ENCODE results near the gene TNS1. TPM values are rescaled to one million over a fixed set of nuclear protein-coding genes. Genes with fewer than 3 reads are reported as not detected.

Gene TNS1
- total RNA-seq, 2 donors from 2014 or later: 20.6 to 164 TPM

DNA sequence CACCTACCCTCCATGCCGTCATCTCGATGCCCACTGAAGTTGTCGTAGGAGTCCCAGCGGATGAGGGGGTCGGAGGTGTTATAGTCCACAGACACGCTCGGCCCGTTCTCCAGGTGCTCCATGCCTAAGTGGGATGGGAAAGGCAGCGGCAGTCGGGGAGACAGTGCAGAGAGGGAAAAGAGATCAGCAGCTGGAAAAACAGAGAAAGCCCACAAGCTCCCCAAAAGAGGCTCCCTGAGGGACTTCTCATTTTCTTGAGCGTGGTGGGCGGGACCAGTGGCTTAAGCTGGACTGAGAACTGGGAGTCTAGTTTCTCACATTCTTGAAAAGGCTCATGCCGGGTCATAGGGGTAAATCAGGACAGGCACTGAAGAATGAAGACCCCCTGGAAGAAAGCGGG lies 121.9 kb downstream of the TNS1 start:
- Histone ChIP-seq H3K27ac (no peak overlapping the region), H3K4me3 (no peak overlapping the region), H3K27me3 (no peaks in the 10 kb centered on the region), H3K36me3 (no peaks in the 10 kb centered on the region), H3K9me3 (no peaks in the 10 kb centered on the region), H3K9ac (ENCODE audit: low read depth in 2 of 2, low read length in 2 of 2) (no peak overlapping the region), H3K4me1 (no peaks in the 10 kb centered on the region)
- TF ChIP-seq, protein P1, sequence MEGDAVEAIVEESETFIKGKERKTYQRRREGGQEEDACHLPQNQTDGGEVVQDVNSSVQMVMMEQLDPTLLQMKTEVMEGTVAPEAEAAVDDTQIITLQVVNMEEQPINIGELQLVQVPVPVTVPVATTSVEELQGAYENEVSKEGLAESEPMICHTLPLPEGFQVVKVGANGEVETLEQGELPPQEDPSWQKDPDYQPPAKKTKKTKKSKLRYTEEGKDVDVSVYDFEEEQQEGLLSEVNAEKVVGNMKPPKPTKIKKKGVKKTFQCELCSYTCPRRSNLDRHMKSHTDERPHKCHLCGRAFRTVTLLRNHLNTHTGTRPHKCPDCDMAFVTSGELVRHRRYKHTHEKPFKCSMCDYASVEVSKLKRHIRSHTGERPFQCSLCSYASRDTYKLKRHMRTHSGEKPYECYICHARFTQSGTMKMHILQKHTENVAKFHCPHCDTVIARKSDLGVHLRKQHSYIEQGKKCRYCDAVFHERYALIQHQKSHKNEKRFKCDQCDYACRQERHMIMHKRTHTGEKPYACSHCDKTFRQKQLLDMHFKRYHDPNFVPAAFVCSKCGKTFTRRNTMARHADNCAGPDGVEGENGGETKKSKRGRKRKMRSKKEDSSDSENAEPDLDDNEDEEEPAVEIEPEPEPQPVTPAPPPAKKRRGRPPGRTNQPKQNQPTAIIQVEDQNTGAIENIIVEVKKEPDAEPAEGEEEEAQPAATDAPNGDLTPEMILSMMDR (IDR thresholded peaks at IDR 0.05): no peak
- DNase-seq: no peak
- intact Hi-C loops (cut with DNase I): no loop called here

DNA sequence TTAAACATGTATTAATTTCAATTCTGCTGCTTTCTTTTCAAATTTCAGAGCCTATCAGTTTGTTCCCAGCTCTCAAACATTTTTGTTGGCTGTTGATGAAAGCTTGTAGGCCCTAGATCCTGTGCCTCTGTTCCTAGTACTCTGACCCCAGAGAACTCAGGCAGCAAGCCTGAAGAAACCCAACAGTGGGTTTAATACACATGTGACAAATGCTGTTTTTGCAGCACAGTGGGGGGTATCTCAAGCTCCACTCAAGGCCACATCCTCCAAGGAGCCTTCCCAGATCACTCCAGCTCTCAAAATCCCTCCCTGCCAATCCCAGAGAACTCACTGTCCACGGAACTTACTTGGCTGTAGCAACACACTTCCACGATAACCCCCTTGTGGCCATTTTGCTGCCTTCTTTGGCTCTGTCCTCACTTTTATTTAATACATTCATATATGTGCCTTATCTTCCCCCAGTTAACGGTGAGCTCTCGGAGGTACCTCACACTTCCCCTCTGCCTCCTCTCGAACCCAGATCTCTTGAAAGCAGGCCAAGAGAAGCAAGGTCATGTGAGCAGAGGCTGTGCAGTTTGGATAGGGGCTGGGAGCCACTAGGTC lies 122.4 kb downstream of the TNS1 start:
- Histone ChIP-seq H3K4me1 (no peaks in the 10 kb centered on the region), H3K27ac (no peak overlapping the region), H3K27me3 (no peaks in the 10 kb centered on the region), H3K4me3 (no peak overlapping the region), H3K36me3 (no peaks in the 10 kb centered on the region), H3K9me3 (no peaks in the 10 kb centered on the region), H3K9ac (ENCODE audit: low read depth in 2 of 2, low read length in 2 of 2) (no peak overlapping the region)
- TF ChIP-seq, protein P1 (IDR thresholded peaks at IDR 0.05): no peak
- no peak for DNase-seq
- intact Hi-C loops (cut with DNase I): no loop called here

DNA sequence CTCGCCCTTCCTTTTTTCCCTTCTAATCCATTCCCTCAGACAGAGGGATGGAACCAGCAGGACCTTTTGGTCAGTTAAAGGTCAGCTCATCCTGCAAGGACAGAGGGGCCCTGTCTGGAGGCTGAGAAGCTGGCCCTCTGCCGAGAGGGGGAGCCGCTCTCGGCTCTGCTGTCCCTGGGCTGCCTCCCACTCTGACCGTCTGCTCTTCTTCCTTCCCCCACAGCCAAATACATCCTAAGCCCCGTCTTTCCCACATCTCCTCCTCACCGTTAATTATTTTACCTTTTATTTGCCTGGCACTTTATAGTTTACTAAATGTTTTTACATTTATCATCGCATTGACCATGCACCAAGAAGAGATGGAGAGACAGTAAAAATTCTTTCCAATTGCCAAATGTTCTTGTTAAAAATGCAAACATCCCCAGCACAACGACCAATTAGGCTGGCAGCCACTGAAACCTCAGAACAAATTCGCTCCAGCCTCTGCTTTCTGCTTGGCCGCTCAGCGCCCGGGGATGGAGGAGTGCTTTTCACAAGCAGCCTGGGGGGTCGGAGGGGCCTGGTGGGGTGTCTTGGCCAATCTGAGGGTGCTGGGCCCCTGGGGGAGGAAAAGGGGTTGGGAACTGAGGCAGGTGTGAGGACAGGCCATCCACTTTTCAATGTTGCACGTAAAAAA lies 123.7 kb downstream of the TNS1 start:
- no peak overlapping the region for H3K27ac ChIP-seq
- H3K36me3 ChIP-seq: no peaks in the 10 kb centered on the region
- no peaks in the 10 kb centered on the region for H3K4me1 ChIP-seq
- no peak overlapping the region for H3K4me3 ChIP-seq
- TF ChIP-seq, protein P1 (IDR thresholded peaks at IDR 0.05): no peak
- no peak for DNase-seq
- no peak overlapping the region for H3K9ac ChIP-seq (ENCODE audit: low read depth in 2 of 2, low read length in 2 of 2)
- no peaks in the 10 kb centered on the region for H3K27me3 ChIP-seq
- H3K9me3 ChIP-seq: no peaks in the 10 kb centered on the region
- intact Hi-C loops (cut with DNase I): no loop called here

GRCh38 chr2:217877866-217878265 lies 124.9 kb downstream of the TNS1 start:
- Histone ChIP-seq H3K4me1 (no peaks in the 10 kb centered on the region), H3K9me3 (no peaks in the 10 kb centered on the region), H3K27ac (no peak overlapping the region), H3K36me3 (no peaks in the 10 kb centered on the region), H3K9ac (ENCODE audit: low read depth in 2 of 2, low read length in 2 of 2) (no peak overlapping the region), H3K4me3 (no peak overlapping the region), H3K27me3 (no peaks in the 10 kb centered on the region)
- intact Hi-C loops (cut with DNase I): no loop called here
- DNase-seq: no peak
- TF ChIP-seq, protein P1 (IDR thresholded peaks at IDR 0.05): no peak

- Histone ChIP-seq H3K9ac (ENCODE audit: low read depth in 2 of 2, low read length in 2 of 2) (no peak overlapping the region), H3K4me3 (no peak overlapping the region), H3K9me3 (no peaks in the 10 kb centered on the region), H3K27ac (no peak overlapping the region), H3K36me3 (no peaks in the 10 kb centered on the region), H3K4me1 (no peaks in the 10 kb centered on the region), H3K27me3 (no peaks in the 10 kb centered on the region)
- TF ChIP-seq, protein P1 (IDR thresholded peaks at IDR 0.05): no peak
- intact Hi-C loops (cut with DNase I): no loop called here
- no peak for DNase-seq
These were observed 126.6 kb downstream of the TNS1 start for GRCh38 chr2:217876253-217876570.

All from colonic mucosa (tissue), 4 donors.